ENCODE measurements around the gene ELP1. TPM values are rescaled to one million over a fixed set of nuclear protein-coding genes. Genes with fewer than 3 reads are reported as not detected.
"Not testable (repeated sequence)": the region's sequence is repeated elsewhere in the genome, so short reads cannot be mapped to it uniquely, and the experiment has no call there.

Gene ELP1
- polyA plus RNA-seq, 1 donor (not counting 4 experiments of a cell fraction or from before 2014, with no cell fraction given): 49.6 TPM

DNA sequence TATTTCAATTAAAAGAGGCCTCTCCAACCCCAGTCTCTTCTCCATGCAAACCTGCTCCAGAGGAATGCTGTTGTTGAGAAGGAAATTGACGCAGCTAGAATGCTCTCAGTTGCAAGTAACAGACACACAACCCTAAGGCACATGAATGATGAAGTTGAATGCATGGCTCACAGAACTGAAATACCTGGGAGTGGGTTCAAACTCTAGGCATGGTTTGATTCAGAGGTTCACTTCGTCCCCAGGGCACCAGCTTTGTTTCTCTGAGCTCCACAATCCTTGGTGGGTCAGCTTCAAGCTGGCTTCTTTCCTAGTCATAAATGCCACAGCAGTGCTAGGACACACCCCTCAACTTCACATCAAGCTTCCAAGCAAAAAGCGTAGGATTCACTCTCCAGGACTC lies 82.8 kb downstream of the ELP1 start:
- TF ChIP-seq EZH2 (IDR thresholded peaks at IDR 0.05; ENCODE audit: low read length): no peak
- no peak for TF ChIP-seq CTCF (optimal IDR thresholded peaks at IDR 0.05 in 1 of 3, IDR thresholded peaks at IDR 0.05 in 1 of 3, conservative IDR thresholded peaks at IDR 0.05 in 1 of 3; ENCODE audit: extremely low read depth in 1 of 3, insufficient read depth in 2 of 3, low read length in 3 of 3)
- H3K4me3 ChIP-seq (ENCODE audit: control insufficient read depth in 2 of 3, extremely low read depth in 1 of 3, insufficient read depth in 2 of 3, low read depth in 1 of 3, low read length in 3 of 3): no peak overlapping the region
- FAIRE-seq (no peak), DNase-seq (ENCODE audit: low read depth, low spot score) (no peak)
- dilution Hi-C loops (cut with MboI; ENCODE audit: extremely low pct_ligation_motif_present, low sequenced_read_pairs): no loop called here
- H3K9me3 ChIP-seq (ENCODE audit: control insufficient read depth, low read depth, low read length): no peaks in the 10 kb centered on the region
- no peaks in the 10 kb centered on the region for H3K27me3 ChIP-seq (ENCODE audit: control insufficient read depth, extremely low read depth, insufficient read depth, low read length)
- no peaks in the 10 kb centered on the region for H3K9me1 ChIP-seq (ENCODE audit: control insufficient read depth, extremely low read depth, insufficient read depth, low read length)
- H3K9ac ChIP-seq (ENCODE audit: control insufficient read depth, extremely low read depth, insufficient read depth, low read length): no peak overlapping the region
- no peak overlapping the region for H3K27ac ChIP-seq (ENCODE audit: control insufficient read depth, insufficient read depth, low read length)
- no peaks in the 10 kb centered on the region for H4K20me1 ChIP-seq (ENCODE audit: control insufficient read depth, extremely low read depth, insufficient read depth, low read length)
- no peaks in the 10 kb centered on the region for H3K79me2 ChIP-seq (ENCODE audit: control insufficient read depth, insufficient read depth, low read length)
- no peak overlapping the region for H2AFZ ChIP-seq (ENCODE audit: control insufficient read depth, low read length)
- no peaks in the 10 kb centered on the region for H3K36me3 ChIP-seq (ENCODE audit: control insufficient read depth in 2 of 2, extremely low read depth in 1 of 2, insufficient read depth in 2 of 2, low read length in 2 of 2)
- H3K4me1 ChIP-seq (ENCODE audit: control insufficient read depth, extremely low read depth, insufficient read depth, low read length): peaks cover 3% of the 10 kb centered on the region
- no peak overlapping the region for H3K4me2 ChIP-seq (ENCODE audit: control insufficient read depth, extremely low read depth, insufficient read depth, low read depth, low read length)

- TF ChIP-seq CTCF (optimal IDR thresholded peaks at IDR 0.05 in 1 of 3, IDR thresholded peaks at IDR 0.05 in 1 of 3, conservative IDR thresholded peaks at IDR 0.05 in 1 of 3; ENCODE audit: extremely low read depth in 1 of 3, insufficient read depth in 2 of 3, low read length in 3 of 3) (peak; percentile 52 to 74 (median 52)), EZH2 (IDR thresholded peaks at IDR 0.05; ENCODE audit: low read length) (no peak)
- Histone ChIP-seq H3K27me3 (ENCODE audit: control insufficient read depth, extremely low read depth, insufficient read depth, low read length) (no peaks in the 10 kb centered on the region), H3K4me2 (ENCODE audit: control insufficient read depth, extremely low read depth, insufficient read depth, low read depth, low read length) (no peak overlapping the region), H2AFZ (ENCODE audit: control insufficient read depth, low read length) (no peak overlapping the region), H3K9me1 (ENCODE audit: control insufficient read depth, extremely low read depth, insufficient read depth, low read length) (no peaks in the 10 kb centered on the region), H3K36me3 (ENCODE audit: control insufficient read depth in 2 of 2, extremely low read depth in 1 of 2, insufficient read depth in 2 of 2, low read length in 2 of 2) (no peaks in the 10 kb centered on the region), H4K20me1 (ENCODE audit: control insufficient read depth, extremely low read depth, insufficient read depth, low read length) (no peaks in the 10 kb centered on the region), H3K27ac (ENCODE audit: control insufficient read depth, insufficient read depth, low read length) (no peak overlapping the region), H3K79me2 (ENCODE audit: control insufficient read depth, insufficient read depth, low read length) (no peaks in the 10 kb centered on the region), H3K9me3 (ENCODE audit: control insufficient read depth, low read depth, low read length) (no peaks in the 10 kb centered on the region), H3K4me1 (ENCODE audit: control insufficient read depth, extremely low read depth, insufficient read depth, low read length) (peaks cover 8% of the 10 kb centered on the region), H3K4me3 (ENCODE audit: control insufficient read depth in 2 of 3, extremely low read depth in 1 of 3, insufficient read depth in 2 of 3, low read depth in 1 of 3, low read length in 3 of 3) (no peak overlapping the region), H3K9ac (ENCODE audit: control insufficient read depth, extremely low read depth, insufficient read depth, low read length) (no peak overlapping the region)
- dilution Hi-C loops (cut with MboI; ENCODE audit: extremely low pct_ligation_motif_present, low sequenced_read_pairs): no loop called here
- FAIRE-seq (peak; percentile 71), DNase-seq (ENCODE audit: low read depth, low spot score) (no peak)
Measured at GRCh38 chr9:108850293-108850897, 83.5 kb downstream of the ELP1 start.

GRCh38 chr9:108848296-108848695 lies 85.6 kb downstream of the ELP1 start:
- H3K9me3 ChIP-seq (ENCODE audit: control insufficient read depth, low read depth, low read length); H3K27me3 ChIP-seq (ENCODE audit: control insufficient read depth, extremely low read depth, insufficient read depth, low read length); H3K27ac ChIP-seq (ENCODE audit: control insufficient read depth, insufficient read depth, low read length); H4K20me1 ChIP-seq (ENCODE audit: control insufficient read depth, extremely low read depth, insufficient read depth, low read length); H3K4me2 ChIP-seq (ENCODE audit: control insufficient read depth, extremely low read depth, insufficient read depth, low read depth, low read length); FAIRE-seq; H3K9ac ChIP-seq (ENCODE audit: control insufficient read depth, extremely low read depth, insufficient read depth, low read length); DNase-seq (ENCODE audit: low read depth, low spot score); dilution Hi-C loops (cut with MboI; ENCODE audit: extremely low pct_ligation_motif_present, low sequenced_read_pairs); H3K9me1 ChIP-seq (ENCODE audit: control insufficient read depth, extremely low read depth, insufficient read depth, low read length); H3K4me3 ChIP-seq (ENCODE audit: control insufficient read depth in 2 of 3, extremely low read depth in 1 of 3, insufficient read depth in 2 of 3, low read depth in 1 of 3, low read length in 3 of 3); H3K79me2 ChIP-seq (ENCODE audit: control insufficient read depth, insufficient read depth, low read length); H3K36me3 ChIP-seq (ENCODE audit: control insufficient read depth in 2 of 2, extremely low read depth in 1 of 2, insufficient read depth in 2 of 2, low read length in 2 of 2); H2AFZ ChIP-seq (ENCODE audit: control insufficient read depth, low read length): not testable (repeated sequence)
- peaks cover 20% of the 10 kb centered on the region for H3K4me1 ChIP-seq (ENCODE audit: control insufficient read depth, extremely low read depth, insufficient read depth, low read length)
